Measurements from ENCODE around the gene DUSP8. TPM values are rescaled to one million over a fixed set of nuclear protein-coding genes. Genes with fewer than 3 reads are reported as not detected.

DUSP8 gene, protein sequence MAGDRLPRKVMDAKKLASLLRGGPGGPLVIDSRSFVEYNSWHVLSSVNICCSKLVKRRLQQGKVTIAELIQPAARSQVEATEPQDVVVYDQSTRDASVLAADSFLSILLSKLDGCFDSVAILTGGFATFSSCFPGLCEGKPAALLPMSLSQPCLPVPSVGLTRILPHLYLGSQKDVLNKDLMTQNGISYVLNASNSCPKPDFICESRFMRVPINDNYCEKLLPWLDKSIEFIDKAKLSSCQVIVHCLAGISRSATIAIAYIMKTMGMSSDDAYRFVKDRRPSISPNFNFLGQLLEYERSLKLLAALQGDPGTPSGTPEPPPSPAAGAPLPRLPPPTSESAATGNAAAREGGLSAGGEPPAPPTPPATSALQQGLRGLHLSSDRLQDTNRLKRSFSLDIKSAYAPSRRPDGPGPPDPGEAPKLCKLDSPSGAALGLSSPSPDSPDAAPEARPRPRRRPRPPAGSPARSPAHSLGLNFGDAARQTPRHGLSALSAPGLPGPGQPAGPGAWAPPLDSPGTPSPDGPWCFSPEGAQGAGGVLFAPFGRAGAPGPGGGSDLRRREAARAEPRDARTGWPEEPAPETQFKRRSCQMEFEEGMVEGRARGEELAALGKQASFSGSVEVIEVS
- total RNA-seq (2022) (7.7 and 12.1 TPM in 2 replicates), Bru-seq, nascent RNA (percentile 44 among the genes with signal in this experiment), BruChase-seq, experiment 1, labeled RNA remaining after a 2-hour chase (percentile 53 among the genes with signal in this experiment), BruChase-seq, experiment 2, labeled RNA remaining after a 6-hour chase (percentile 53 among the genes with signal in this experiment)
- long read RNA-seq, full-length matches to known transcripts, result 14 of 34 reads
- long read RNA-seq, partial matches to known transcripts, result 13 of 34 reads
- long read RNA-seq, other reads (novel, unspliced or antisense), result 7 of 34 reads

DNA sequence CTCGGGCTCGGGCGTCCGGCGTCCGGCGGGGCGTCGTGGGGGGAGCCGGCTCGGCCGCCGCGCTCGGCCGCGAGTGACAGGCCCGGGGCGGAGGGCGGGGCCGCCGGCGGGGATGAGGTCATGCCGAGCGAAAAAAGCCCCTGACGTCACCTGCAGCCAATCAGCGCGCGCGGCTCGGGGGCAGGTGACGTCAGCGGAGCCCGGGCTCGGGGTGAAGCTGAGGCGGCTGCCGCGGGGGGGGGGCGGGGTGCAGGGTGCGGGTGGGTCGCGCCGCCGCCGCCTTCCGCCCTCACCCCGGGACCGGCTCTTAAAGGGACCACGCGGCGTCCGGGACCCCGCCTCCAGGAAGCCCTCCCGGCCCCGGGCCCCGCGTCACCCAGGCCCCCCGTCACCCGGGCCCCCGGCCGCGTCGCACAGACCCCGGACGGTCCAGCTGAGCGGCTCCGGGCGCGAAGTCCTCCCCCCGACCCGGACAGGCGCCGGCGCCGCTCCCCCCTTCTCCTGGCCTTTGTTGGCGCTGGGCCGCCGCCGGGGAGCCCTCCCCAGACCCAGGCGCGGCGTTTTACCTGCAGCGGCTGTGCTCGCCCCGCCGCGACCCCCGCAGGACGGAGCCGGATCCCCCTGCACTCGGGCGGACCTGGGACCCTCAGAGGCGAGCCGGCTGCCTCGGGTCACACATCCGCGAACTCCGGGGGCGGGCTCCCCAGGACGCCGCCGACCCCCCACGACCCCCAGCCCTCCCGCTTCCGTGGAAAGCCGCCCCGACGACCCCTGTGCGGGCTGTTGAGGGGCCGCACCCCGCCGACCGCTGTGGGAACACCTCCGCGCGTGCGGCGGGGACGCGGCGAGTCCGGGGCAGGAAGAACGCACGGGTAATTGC lies at the start of gene DUSP8:
Gene DUSP8, minus strand, starts transcription at position 75 of the 880 bp plus-strand sequence. CDS start 6,445 bp downstream, outside the sequence.
- peak; percentile 86 to 93 for DNase-seq
- H3K27ac Mint-ChIP-seq (ENCODE audit: unreplicated experiment), result no peak within 1 kb of the TSS
- POLR2A ChIA-PET, result interaction anchor here (0.5 to 0.8 kb wide), 4 partner anchors 26 to 638 kb away, joined by 3 to 4 read pairs (median 4); no protein-coding TSS in a partner anchor

DNA sequence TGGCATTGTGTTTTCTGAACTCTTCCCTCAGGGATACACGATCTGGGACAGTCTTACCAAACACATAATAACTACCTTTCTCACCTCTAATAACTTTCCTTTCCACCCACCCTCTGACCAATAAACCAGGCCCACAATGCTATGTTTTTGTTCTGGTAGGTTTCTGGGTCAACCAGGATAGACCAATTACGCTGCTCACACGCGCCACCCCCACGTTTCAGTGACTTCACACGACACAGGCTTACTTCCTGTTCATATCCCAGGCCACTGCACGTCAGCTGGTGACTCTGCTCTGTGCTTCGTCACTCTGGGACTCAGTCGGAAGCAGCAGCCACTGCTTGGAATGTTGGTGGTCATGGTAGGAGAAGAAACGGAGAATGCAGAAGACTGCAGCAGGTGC lies 47.4 kb upstream of the DUSP8 start:
- H3K27ac Mint-ChIP-seq (ENCODE audit: unreplicated experiment), result no peak overlapping the region
- BruUV-seq (replicated peaks), result no TSS peak
- intact Hi-C loops (cut with micrococcal nuclease; ENCODE audit: unreplicated experiment), result no loop called here
- H3K27me3 Mint-ChIP-seq (ENCODE audit: insufficient read depth, unreplicated experiment), result peaks cover 15% of the 10 kb centered on the region
- ChIA-PET POLR2A (interaction anchor here (0.6 kb wide), 1 partner anchor 152 kb away, joined by 3 read pairs; no protein-coding TSS in a partner anchor), CTCF (interaction anchor here (0.6 to 0.9 kb wide), 2 partner anchors 24 to 348 kb away, joined by 3 read pairs; no protein-coding TSS in a partner anchor)
- TF ChIP-seq, protein P1, sequence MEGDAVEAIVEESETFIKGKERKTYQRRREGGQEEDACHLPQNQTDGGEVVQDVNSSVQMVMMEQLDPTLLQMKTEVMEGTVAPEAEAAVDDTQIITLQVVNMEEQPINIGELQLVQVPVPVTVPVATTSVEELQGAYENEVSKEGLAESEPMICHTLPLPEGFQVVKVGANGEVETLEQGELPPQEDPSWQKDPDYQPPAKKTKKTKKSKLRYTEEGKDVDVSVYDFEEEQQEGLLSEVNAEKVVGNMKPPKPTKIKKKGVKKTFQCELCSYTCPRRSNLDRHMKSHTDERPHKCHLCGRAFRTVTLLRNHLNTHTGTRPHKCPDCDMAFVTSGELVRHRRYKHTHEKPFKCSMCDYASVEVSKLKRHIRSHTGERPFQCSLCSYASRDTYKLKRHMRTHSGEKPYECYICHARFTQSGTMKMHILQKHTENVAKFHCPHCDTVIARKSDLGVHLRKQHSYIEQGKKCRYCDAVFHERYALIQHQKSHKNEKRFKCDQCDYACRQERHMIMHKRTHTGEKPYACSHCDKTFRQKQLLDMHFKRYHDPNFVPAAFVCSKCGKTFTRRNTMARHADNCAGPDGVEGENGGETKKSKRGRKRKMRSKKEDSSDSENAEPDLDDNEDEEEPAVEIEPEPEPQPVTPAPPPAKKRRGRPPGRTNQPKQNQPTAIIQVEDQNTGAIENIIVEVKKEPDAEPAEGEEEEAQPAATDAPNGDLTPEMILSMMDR (IDR thresholded peaks at IDR 0.05; ENCODE audit: insufficient read depth in 1 of 2, low read depth in 1 of 2, low read length in 1 of 2, severe bottlenecking in 1 of 2, unreplicated experiment in 1 of 2), result no peak
- H3K4me1 Mint-ChIP-seq (ENCODE audit: low read depth, unreplicated experiment), result peaks cover 5% of the 10 kb centered on the region
- H3K36me3 Mint-ChIP-seq (ENCODE audit: insufficient read depth, unreplicated experiment), result no peaks in the 10 kb centered on the region
- Histone ChIP-seq H3K4me3 (ENCODE audit: low read depth, low read length) (no peak overlapping the region), H3K36me3 (ENCODE audit: control insufficient read depth, insufficient read depth, low read length) (no peaks in the 10 kb centered on the region), H3K9me3 (no peaks in the 10 kb centered on the region), H3K27me3 (replicated peaks; ENCODE audit: control insufficient read depth, insufficient read depth, low read length) (no peaks in the 10 kb centered on the region; the same call in 1 of the 2 replicates), H3K4me1 (no peaks in the 10 kb centered on the region)
- no peak overlapping the region for H3K4me3 Mint-ChIP-seq (ENCODE audit: unreplicated experiment)
- peaks cover 22% of the 10 kb centered on the region for H3K9me3 Mint-ChIP-seq (ENCODE audit: unreplicated experiment)
- no peak for DNase-seq

More for the DNA sequence above, at the start of gene DUSP8:
- H3K4me1 Mint-ChIP-seq (ENCODE audit: low read depth, unreplicated experiment), result peaks cover 6% of the 10 kb centered on the region
- Histone ChIP-seq H3K36me3 (ENCODE audit: control insufficient read depth, insufficient read depth, low read length) (no peaks in the 10 kb centered on the region), H3K4me3 (ENCODE audit: low read depth, low read length) (peak within 1 kb of the TSS; percentile 57), H3K9me3 (no peaks in the 10 kb centered on the region; the same call in 1 of the 2 replicates), H3K27me3 (replicated peaks; ENCODE audit: control insufficient read depth, insufficient read depth, low read length) (peaks cover 2% of the 10 kb centered on the region), H3K4me1 (peaks cover 14% of the 10 kb centered on the region; the same call in 1 of the 2 replicates)
- CTCF ChIA-PET, result interaction anchor here (0.6 to 3.8 kb wide), 2 partner anchors 26 to 78 kb away, joined by 4 to 138 read pairs; no protein-coding TSS in a partner anchor
- H3K4me3 Mint-ChIP-seq (ENCODE audit: unreplicated experiment), result peak within 1 kb of the TSS; percentile 70
- no peaks in the 10 kb centered on the region for H3K9me3 Mint-ChIP-seq (ENCODE audit: unreplicated experiment)
- H3K36me3 Mint-ChIP-seq (ENCODE audit: insufficient read depth, unreplicated experiment), result no peaks in the 10 kb centered on the region
- TF ChIP-seq, protein P1 (IDR thresholded peaks at IDR 0.05; ENCODE audit: insufficient read depth in 1 of 2, low read depth in 1 of 2, low read length in 1 of 2, severe bottlenecking in 1 of 2, unreplicated experiment in 1 of 2), result no peak
- BruUV-seq (replicated peaks), result TSS peak; percentile 40
- intact Hi-C loops (cut with micrococcal nuclease; ENCODE audit: unreplicated experiment), result loop anchor here (5.0 kb wide), 1 partner anchor 460 kb away; no protein-coding TSS in a partner anchor
- no peaks in the 10 kb centered on the region for H3K27me3 Mint-ChIP-seq (ENCODE audit: insufficient read depth, unreplicated experiment)

Data from Caco-2 (cell line).